Stimulated activated naive B cell treated with anti-CD40 and anti-IgM and Interleukin-4, amounts not matched to agents 10 μg/mL and 1 μg/mL and 100 μg/mL, for 72 hours (primary cell): ENCODE measurements around the gene ACTRT2.

Experiments used
- ATAC-seq, 2 donors: fragments of 150-1000 bp; cut with Tn5 transposase; replicated peaks; 2 replicates each; pipeline ENCODE4 v1.10.0; 2021; ENCODE audit warnings: moderate library complexity in 1 of 2
- DNase-seq: peaks from one replicate; pipeline ENCODE4 v3.0.0; 2021
- H3K27ac Mint-ChIP-seq: one replicate; pipeline ENCODE4 v1.8.0; 2022; ENCODE audit warnings: mild to moderate bottlenecking, mixed read lengths
- H3K27me3 Mint-ChIP-seq, 2 donors: one replicate each; pipeline ENCODE4 v1.8.0; 2022; ENCODE audit warnings: mixed read lengths in 2 of 2
- H3K36me3 Mint-ChIP-seq, 2 donors: one replicate each; pipeline ENCODE4 v1.8.0; 2022; ENCODE audit warnings: mixed read lengths in 2 of 2, mild to moderate bottlenecking in 1 of 2
- H3K4me1 Mint-ChIP-seq, 2 donors: one replicate each; pipeline ENCODE4 v1.8.0; 2022; ENCODE audit warnings: mixed read lengths in 2 of 2, mild to moderate bottlenecking in 1 of 2
- H3K4me3 Mint-ChIP-seq, 2 donors: one replicate each; pipeline ENCODE4 v1.8.0; 2022; ENCODE audit warnings: mild to moderate bottlenecking in 2 of 2, mixed read lengths in 2 of 2, moderate library complexity in 1 of 2
- H3K9me3 Mint-ChIP-seq, 2 donors: one replicate each; pipeline ENCODE4 v1.8.0; 2022; ENCODE audit warnings: mixed read lengths in 2 of 2, mild to moderate bottlenecking in 1 of 2

Gene ACTRT2

GRCh38 chr1:2988256-2988655, 33.0 kb upstream of the ACTRT2 start:
- Mint-ChIP-seq H3K27ac (no peak overlapping the region), H3K4me3 (no peak overlapping the region), H3K27me3 (peaks cover 10 to 17% of the 10 kb centered on the region in 2 donors), H3K9me3 (peaks cover 12 to 13% of the 10 kb centered on the region in 2 donors), H3K4me1 (no peaks in the 10 kb centered on the region), H3K36me3 (no peaks in the 10 kb centered on the region)
- ATAC-seq (no peak), DNase-seq (no peak)

- H3K36me3 Mint-ChIP-seq, result no peaks in the 10 kb centered on the region
- H3K4me1 Mint-ChIP-seq, result no peaks in the 10 kb centered on the region
- ATAC-seq (no peak), DNase-seq (no peak)
- no peak overlapping the region for H3K4me3 Mint-ChIP-seq
- H3K27ac Mint-ChIP-seq, result no peak overlapping the region
- H3K27me3 Mint-ChIP-seq, result peaks cover 10 to 17% of the 10 kb centered on the region in 2 donors
- peaks cover 16 to 18% of the 10 kb centered on the region in 2 donors for H3K9me3 Mint-ChIP-seq
These were observed 32.1 kb upstream of the ACTRT2 start for GRCh38 chr1:2989185-2989584.

DNA sequence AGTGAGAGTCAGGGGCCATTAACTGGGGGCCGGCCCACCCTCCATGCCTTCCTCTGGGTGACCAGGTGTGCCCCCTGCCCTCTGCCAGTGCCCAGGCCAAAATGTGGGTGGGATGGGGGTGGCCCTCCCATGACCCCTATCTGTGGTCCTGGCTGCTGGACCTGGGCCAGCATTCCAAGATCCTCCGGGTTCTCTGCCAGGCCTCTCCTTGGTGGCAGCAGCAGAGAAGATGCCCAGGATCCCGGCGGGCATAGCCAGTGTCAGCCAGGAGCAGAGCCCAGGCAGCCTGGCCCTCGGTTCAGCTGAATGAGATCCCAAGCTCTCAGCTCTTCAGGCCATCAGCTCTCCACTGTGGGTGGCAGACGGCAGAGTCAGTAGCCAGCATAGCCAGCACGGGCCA, 31.3 kb upstream of the ACTRT2 start:
- Mint-ChIP-seq H3K27ac (no peak overlapping the region), H3K9me3 (peaks cover 18 to 19% of the 10 kb centered on the region in 2 donors), H3K36me3 (no peaks in the 10 kb centered on the region), H3K4me3 (no peak overlapping the region), H3K4me1 (no peaks in the 10 kb centered on the region), H3K27me3 (peaks cover 10 to 17% of the 10 kb centered on the region in 2 donors)
- ATAC-seq (no peak), DNase-seq (no peak)

DNA sequence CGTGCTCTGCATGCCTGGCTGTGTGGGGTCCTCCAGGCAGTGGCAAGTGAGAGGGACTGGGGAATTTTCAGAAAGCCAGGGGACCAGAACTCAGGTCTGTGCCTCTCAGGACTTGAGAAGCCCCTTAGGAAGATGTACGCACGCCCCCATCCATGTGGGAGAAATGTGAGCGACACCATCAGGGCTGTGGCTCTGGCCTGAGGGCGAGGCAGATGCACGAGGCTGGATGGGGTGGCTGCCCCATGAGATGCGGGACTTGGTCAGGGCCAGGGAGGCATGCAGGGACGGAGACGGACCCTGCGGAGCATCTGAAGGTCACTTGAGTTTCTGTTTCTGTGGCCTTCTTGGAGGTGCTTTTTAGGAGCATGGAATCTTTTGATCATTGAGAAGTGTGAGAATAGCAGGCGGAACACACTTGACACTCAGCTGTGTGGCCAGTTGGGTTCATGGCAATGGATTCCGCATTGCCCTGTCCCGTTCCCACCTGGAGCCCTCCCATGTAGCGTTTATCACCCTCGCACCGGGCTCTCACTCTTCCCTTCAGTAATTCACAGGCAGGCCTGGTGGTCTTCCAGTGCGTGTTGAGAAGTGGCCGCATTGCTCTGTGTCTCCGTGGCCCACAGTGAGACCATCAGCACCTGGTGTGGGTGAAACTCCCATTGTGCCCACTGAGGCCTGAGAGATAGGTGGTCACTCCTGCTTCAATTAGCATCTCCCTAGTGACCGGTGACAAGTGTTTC, 30.7 kb upstream of the ACTRT2 start:
- DNase-seq (no peak), ATAC-seq (no peak)
- Mint-ChIP-seq H3K4me1 (no peaks in the 10 kb centered on the region), H3K9me3 (peaks cover 19% of the 10 kb centered on the region in 2 donors), H3K27me3 (peaks cover 10 to 16% of the 10 kb centered on the region in 2 donors), H3K27ac (no peak overlapping the region), H3K4me3 (no peak overlapping the region), H3K36me3 (no peaks in the 10 kb centered on the region)

DNA sequence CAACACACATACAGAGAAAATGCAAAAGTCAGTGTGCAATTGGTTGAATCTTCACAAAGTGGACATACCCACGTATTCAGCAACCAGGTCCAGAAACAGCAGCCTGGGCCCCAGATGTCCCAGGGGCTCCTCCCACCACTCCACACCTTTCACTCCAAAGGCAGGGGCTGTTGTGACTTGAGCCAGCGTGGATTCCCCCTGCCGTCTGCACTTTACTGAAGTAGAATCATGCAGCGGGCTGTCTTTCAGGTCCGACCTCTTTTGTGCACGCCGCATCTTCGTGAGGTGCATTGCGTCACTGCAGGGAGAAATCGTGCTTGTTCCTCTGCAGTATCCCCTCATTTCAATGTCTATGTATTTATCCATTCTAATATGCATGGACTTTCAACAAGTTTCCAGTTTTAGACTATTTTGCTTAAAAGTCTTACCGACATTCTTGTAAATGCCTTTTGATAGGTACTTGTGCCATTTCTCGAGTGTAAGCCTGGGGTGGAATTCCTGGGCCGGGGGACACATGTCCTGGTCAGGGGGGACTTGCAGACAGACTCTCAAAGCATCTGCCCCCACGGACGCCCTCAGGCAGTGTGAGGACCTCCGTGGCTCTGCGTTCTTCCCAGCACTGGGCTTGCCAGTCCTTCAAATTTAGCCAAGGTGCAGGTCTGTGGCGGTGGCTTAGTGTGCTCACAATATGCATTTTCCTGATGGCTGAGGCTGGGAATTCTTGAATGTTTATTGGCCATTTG, 29.3 kb upstream of the ACTRT2 start:
- no peaks in the 10 kb centered on the region for H3K4me1 Mint-ChIP-seq
- no peak overlapping the region for H3K4me3 Mint-ChIP-seq
- DNase-seq (no peak), ATAC-seq (no peak)
- peaks cover 12 to 19% of the 10 kb centered on the region in 2 donors for H3K9me3 Mint-ChIP-seq
- H3K27me3 Mint-ChIP-seq, result peaks cover 8 to 10% of the 10 kb centered on the region in 2 donors
- H3K36me3 Mint-ChIP-seq, result no peaks in the 10 kb centered on the region
- no peak overlapping the region for H3K27ac Mint-ChIP-seq

DNA sequence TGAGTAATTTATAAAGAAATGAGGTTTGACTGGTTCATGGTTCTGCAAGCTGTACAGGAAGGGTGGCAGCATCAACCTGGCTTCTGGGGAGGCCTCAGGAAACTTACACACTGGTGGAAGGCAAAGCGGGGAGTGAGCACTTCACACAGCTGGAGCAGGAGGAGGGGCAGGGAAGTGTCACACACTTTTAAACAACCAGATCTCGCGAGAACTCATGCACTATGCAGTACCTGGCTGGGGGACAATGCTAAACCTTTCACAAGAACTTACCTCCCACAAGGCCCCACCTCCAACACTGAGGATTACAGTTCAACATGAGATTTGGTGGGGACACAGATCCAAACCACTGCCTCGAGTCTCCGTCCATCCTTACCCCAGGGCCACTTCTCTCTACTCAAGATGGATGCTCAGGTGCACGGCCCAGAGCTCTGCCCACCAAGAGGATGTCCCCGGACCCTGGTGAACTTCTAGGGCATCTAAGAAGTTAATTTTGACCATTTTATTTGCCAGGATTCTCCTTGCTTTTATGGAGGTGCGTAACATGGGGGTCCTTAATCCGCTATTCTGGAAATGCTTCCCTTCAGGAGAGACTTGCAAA, 22.7 kb upstream of the ACTRT2 start:
- H3K27ac Mint-ChIP-seq, result no peak overlapping the region
- ATAC-seq (no peak), DNase-seq (no peak)
- no peaks in the 10 kb centered on the region for H3K4me1 Mint-ChIP-seq
- peaks cover 5 to 11% of the 10 kb centered on the region in 2 donors for H3K9me3 Mint-ChIP-seq
- no peaks in the 10 kb centered on the region for H3K36me3 Mint-ChIP-seq
- H3K4me3 Mint-ChIP-seq, result no peak overlapping the region
- peaks cover 11 to 35% of the 10 kb centered on the region in 2 donors for H3K27me3 Mint-ChIP-seq

DNA sequence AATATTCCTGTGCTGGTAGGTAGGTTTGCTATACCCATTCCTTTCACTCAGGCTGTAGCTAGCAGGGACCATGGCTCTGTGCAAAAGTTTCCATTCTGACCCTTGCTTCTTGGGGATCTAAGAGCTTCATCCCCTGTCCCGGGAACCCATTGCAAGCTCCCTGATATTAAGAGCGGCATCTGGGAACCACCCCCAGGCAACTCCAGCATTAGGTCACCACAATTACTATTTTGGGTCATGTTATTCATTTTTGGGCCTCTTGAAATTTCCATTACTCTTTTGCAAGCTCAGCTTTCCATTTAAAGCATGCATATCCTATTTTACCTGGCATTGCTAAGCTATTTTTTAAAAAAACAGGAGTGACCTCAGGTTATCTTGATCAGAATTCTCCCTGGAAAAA, 22.1 kb upstream of the ACTRT2 start:
- Mint-ChIP-seq H3K9me3 (peaks cover 1 to 8% of the 10 kb centered on the region in 2 donors), H3K27me3 (peaks cover 11 to 41% of the 10 kb centered on the region in 2 donors), H3K4me1 (no peaks in the 10 kb centered on the region), H3K36me3 (no peaks in the 10 kb centered on the region), H3K4me3 (no peak overlapping the region), H3K27ac (no peak overlapping the region)
- DNase-seq, result no peak
- ATAC-seq, result no peak

DNA sequence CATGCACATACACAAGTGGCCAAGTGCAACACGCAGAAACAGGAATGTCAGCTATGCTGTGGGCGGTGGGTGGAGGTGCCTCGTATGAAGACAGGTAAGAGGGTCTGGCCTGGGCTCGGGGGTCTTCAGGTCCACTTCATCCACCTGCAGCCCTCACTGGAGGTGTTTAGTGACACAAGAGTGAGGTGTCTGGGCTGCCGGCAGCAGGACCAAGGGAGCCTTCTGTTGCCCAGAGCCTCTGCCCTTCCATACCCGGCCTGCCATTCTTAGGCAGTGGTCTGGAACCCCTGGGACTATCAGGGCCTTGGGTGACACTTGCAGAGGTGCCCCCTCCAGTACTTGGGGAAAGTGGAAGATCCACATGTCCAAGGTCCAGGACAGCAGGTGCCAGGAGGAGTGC, 21.7 kb upstream of the ACTRT2 start:
- no peaks in the 10 kb centered on the region for H3K36me3 Mint-ChIP-seq
- H3K27me3 Mint-ChIP-seq, result peaks cover 11 to 44% of the 10 kb centered on the region in 2 donors
- DNase-seq, result no peak
- no peak for ATAC-seq
- no peak overlapping the region for H3K4me3 Mint-ChIP-seq
- no peak overlapping the region for H3K27ac Mint-ChIP-seq
- H3K9me3 Mint-ChIP-seq, result peaks cover 0 to 6% of the 10 kb centered on the region in 2 donors
- no peaks in the 10 kb centered on the region for H3K4me1 Mint-ChIP-seq

- no peak overlapping the region for H3K27ac Mint-ChIP-seq
- DNase-seq (no peak), ATAC-seq (no peak)
- H3K36me3 Mint-ChIP-seq, result no peaks in the 10 kb centered on the region
- H3K27me3 Mint-ChIP-seq, result peaks cover 13 to 46% of the 10 kb centered on the region in 2 donors
- no peaks in the 10 kb centered on the region for H3K4me1 Mint-ChIP-seq
- H3K9me3 Mint-ChIP-seq, result peaks cover 0 to 6% of the 10 kb centered on the region in 2 donors
- H3K4me3 Mint-ChIP-seq, result no peak overlapping the region
These were observed 21.1 kb upstream of the ACTRT2 start for GRCh38 chr1:3000214-3000613.

- Mint-ChIP-seq H3K4me3 (no peak overlapping the region), H3K4me1 (no peaks in the 10 kb centered on the region)
These were observed 20.4 kb upstream of the ACTRT2 start for GRCh38 chr1:3000671-3001470.

GRCh38 chr1:3001471-3002348, 19.6 kb upstream of the ACTRT2 start:
- DNase-seq, result no peak
- H3K36me3 Mint-ChIP-seq, result peaks cover 0 to under 1% of the 10 kb centered on the region in 2 donors
- H3K9me3 Mint-ChIP-seq, result peaks cover 5 to 8% of the 10 kb centered on the region in 2 donors
- H3K27ac Mint-ChIP-seq, result no peak overlapping the region
- H3K4me1 Mint-ChIP-seq, result no peaks in the 10 kb centered on the region
- peaks cover 15 to 53% of the 10 kb centered on the region in 2 donors for H3K27me3 Mint-ChIP-seq
- no peak for ATAC-seq
- no peak overlapping the region for H3K4me3 Mint-ChIP-seq

More at GRCh38 chr1:3000671-3001470, 20.4 kb upstream of the ACTRT2 start:
- DNase-seq (no peak), ATAC-seq (no peak)
- H3K27me3 Mint-ChIP-seq, result peaks cover 15 to 53% of the 10 kb centered on the region in 2 donors
- H3K9me3 Mint-ChIP-seq, result peaks cover 0 to 6% of the 10 kb centered on the region in 2 donors
- no peaks in the 10 kb centered on the region for H3K36me3 Mint-ChIP-seq
- H3K27ac Mint-ChIP-seq, result no peak overlapping the region

- Mint-ChIP-seq H3K27me3 (peaks cover 15 to 53% of the 10 kb centered on the region in 2 donors), H3K27ac (no peak overlapping the region), H3K4me1 (no peaks in the 10 kb centered on the region), H3K9me3 (peaks cover 8 to 10% of the 10 kb centered on the region in 2 donors), H3K36me3 (peaks cover 0 to 4% of the 10 kb centered on the region in 2 donors), H3K4me3 (no peak overlapping the region)
- DNase-seq (no peak), ATAC-seq (no peak)
These were observed 18.8 kb upstream of the ACTRT2 start for GRCh38 chr1:3002349-3003038.
